GM21390 (cell line): ENCODE results near the gene CCDC87.
A peak's percentile ranks its signal among the peaks of the same experiment; 100 is the strongest.
"Not testable (repeated sequence)": the region's sequence is repeated elsewhere in the genome, so short reads cannot be mapped to it uniquely, and the experiment has no call there.

Experiments used
- ATAC-seq: cut with Tn5 transposase; IDR thresholded peaks from one replicate; pipeline ENCODE4 v1.9.1; 2021; ENCODE audit not compliant: unreplicated experiment

Gene CCDC87

DNA sequence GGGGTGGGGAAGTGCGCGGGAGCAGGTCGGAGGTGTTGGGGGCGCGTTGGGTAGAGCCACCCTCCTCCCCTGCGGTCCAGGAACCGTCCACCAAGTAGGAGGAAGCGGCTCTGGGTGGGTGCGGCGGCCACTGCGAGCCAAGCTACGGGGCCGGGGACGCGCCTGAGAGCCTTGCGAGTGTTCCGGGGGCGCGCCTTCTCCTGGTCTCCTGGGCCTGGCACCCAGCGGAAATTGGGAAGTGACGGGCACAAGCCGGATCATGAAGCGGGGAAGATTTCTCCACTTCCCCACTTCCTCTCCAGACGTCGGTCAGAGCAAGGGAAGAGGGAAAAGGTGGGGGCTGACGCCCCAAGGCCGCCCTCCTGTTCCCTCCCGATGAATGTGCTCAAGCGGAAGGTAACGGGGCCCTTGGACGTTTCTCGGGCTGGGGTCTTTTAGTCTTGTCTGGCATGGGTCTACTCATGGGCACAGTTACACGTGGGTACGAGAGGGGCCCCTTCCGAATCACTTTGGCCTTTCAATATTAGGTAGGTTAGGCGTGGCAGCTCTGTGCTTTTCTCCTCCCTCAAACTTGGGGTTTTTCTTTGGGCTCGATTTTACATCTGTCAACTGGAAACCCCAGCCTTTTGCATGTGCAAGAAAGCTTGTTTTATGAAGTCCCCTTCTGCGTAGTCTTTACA lies 24.4 kb upstream of the CCDC87 start:
- peak; percentile 10 for ATAC-seq

DNA sequence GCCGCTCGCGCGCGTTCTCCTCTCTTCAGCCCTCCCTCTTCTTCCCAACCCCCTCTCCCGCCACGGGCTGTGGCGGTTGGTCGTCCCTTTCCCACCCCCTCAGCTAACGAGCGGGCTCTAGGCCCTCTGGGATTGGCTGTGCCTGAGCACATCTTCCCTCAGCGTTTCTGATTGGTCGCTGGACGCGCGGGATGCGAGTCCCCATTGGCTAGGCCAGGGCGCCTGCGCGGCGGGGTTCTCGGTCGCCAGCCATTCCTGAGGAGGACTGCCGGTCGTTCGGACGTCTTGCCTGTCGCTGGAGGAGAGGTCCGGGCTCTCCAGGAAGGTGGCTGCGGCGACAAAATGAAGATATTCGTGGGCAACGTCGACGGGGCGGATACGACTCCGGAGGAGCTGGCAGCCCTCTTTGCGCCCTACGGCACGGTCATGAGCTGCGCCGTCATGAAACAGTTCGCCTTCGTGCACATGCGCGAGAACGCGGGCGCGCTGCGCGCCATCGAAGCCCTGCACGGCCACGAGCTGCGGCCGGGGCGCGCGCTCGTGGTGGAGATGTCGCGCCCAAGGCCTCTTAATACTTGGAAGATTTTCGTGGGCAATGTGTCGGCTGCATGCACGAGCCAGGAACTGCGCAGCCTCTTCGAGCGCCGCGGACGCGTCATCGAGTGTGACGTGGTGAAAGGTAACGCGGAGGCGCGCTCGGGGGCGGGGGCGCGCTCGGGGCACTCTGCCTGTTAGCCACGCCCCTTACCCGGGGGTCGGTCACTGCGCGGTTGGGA lies 23.7 kb upstream of the CCDC87 start, which contains the start of gene RBM14:
RBM14 (plus strand) TSS at position 252 of the 776 bp plus-strand sequence; CDS start at position 343, 91 bp downstream.
- ATAC-seq: peak; percentile 85

DNA sequence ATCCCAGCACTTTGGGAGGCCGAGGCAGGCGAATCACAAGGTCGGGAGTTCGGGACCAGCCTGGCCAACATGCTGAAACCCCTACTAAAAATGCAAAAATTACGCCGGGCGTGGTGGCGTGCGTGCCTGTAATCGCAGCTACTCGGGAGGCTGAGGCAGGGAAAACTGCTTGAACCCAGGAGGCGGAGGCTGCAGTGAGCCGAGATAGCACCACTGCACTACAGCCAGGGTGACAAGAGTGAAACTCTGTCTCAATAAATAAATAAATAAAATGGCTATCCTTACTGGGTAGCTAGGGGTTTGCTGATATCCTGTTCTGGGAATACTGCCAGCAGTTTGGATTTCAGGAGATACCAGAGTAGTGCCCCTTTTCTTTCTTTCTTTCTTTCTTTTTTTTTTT lies 21.2 kb upstream of the CCDC87 start:
- ATAC-seq: no peak

DNA sequence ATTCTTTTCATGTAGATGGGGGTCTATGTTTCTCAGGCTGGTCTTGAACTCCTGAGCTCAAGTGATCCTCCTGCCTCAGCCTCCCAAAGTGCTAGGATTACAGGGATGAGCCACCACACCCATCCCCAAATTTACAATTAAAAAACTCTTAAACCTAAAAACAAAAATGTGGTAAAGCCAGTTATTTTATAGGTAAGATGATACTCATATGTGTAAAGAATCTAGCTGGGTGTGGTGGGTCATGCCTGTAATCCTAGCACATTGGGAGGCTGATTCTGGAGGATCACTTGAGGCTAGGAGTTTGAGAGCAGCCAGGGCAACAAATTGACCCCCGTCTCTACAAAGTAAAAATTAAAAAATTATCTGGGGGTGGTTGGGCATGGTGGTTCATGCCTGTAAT lies 19.6 kb upstream of the CCDC87 start:
- no peak for ATAC-seq

DNA sequence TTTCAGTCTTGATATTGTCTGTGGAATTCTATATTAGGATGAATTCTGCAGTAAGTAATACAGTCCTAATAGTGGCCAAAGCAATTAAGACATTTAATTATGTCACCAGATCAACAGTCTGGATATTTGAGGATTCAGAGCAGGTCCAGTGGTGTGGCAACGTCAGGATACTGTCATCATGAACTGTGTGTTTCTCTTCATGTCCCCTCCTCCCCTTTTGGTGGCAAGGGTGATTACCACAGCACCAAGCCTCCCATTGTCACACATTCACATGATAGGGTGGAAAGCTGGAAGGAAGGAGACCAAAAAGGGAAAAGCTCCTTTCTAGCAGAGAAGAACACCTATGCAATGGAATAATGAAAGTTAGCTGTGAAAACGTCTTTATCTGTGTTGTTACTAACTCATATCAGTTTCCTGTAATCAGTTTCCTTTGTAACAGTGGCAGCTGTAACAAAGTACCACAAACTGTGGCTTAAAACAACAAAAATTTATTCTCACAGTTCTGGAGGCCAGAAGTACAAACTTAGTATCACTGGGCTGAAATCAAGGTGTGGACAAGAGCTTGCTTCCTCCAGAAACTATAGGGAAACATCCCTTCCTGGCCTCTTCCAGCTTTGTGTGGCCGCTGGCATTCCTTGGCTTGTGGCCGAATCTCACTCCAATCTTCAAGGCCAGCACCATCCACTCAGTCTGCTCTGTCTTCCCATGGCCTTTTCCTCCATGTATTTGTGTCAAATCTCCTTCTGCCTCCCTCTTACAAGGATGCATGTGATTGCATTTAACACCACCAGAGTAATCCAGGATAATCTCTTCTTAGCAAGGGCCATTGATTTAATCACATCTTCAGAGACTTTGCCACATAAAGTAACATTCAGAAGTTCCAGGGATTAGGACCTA lies 17.1 kb upstream of the CCDC87 start:
- no peak for ATAC-seq

DNA sequence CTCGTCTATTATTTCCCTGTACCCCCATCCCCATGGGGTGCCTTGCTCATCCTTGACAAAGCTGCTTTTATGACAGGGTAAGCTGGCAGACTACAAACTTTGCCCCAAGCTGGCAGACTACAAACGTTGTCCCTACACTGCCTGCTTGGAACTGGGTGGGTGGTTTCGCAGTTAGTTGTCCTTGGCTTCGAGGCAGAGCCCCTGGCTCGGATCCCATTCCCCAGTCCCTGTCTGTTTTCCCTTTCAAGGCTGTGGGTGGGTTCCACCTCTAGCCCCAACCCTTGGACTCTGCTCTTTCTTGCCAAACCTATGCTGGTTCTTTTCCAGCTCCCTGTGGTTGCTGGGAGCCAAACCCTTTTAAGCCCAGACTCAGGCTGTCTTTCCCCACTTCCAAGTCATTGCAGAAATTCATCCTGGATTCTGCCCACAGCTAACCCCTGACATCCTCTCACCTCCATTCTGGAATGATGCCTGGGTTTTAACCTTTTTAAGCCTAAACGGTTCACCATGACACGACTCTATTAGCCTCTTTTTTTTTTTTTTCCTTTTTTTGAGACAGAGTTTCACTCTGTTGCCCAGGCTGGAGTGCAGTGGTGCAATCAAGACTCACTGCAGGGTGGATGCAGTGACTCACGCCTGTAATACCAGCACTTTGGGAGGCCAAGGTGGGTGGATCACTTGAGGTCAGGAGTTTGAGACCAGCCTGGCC lies 14.4 kb upstream of the CCDC87 start:
- no peak for ATAC-seq

DNA sequence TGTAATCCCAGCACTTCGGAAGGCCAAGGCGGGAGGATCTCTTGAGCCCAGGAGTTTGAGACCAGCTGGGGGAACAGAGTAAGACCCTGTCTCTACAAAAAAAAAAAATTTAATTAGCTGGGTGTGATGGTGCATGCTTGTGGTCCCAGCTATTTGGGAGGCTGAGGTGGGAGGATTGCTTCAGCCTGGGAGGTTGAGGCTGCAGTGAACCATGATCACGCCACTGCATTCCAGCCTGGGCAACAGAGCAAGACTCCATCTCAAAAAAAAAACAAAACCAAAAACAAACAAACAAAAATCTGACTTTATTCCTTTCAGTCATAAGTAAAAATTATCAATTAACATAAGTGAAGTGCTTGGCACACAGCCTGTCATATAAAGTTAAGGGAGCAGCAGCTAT lies 13.7 kb upstream of the CCDC87 start:
- ATAC-seq: not testable (repeated sequence)

DNA sequence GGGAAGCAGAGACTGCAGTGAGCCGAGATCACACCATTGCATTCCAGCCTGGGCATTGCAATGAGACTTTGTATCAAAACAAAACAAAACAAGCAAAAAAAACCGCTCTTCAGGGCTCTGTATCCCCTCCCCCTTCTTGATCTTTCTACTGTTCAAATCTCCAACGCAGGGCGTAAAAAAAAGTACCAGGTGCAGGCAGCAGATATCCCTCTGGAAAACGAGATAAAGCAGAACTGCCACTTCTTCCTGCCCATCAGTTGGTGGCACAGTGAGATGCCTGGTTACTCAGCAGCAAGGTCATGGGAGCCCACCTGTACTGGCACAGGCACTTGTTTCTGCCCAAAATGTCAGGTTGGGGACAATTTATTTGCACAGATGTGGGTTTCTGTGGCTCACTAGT lies 11.3 kb upstream of the CCDC87 start:
- no peak for ATAC-seq

DNA sequence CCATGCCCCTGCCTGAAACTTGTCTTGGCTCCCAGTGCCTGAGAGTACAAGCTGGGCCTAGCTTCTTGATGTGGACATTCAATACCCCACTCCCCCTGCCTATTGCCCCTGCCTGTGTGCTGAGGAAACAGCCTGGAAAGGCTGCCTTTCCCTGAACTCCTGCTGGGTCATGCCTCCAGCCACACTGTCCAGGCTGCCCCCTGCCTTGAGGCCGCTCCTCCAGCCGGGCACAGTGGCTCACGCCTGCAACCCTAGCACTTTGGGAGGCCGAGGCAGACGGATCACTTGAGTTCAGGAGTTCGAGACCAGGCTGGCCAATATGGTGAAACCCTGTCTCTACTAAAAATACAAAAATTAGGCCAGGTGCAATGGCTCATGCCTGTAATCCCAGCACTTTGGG lies 10.2 kb upstream of the CCDC87 start:
- no peak for ATAC-seq

DNA sequence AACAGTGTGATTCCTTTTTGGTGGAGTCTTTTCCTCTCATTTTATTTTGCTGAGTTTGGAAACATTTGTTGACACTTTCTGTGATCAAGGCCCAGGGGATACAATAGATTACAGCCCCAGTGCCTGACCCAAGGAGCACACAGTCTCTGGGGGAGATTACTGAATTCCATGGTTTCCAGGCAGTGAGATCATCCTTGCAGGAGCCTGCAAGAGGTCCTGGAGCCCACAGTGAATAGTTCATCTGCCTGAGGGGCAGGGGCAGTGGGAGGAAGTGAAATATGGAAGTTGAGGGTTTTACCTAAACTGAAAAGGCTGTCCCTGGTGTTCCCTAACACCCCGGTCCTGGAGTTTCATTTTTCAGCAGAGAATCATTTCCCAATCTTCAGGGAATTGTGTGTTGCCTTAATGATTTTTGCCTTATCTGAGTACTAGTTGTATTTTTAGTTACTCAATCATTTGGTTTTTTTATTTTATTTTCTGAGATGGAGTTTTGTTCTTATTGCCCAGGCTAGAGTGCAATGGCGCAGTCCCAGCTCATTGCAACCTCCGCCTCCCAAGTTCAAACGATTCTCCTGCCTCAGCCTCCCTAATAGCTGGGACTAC lies 7.9 kb upstream of the CCDC87 start:
- no peak for ATAC-seq

DNA sequence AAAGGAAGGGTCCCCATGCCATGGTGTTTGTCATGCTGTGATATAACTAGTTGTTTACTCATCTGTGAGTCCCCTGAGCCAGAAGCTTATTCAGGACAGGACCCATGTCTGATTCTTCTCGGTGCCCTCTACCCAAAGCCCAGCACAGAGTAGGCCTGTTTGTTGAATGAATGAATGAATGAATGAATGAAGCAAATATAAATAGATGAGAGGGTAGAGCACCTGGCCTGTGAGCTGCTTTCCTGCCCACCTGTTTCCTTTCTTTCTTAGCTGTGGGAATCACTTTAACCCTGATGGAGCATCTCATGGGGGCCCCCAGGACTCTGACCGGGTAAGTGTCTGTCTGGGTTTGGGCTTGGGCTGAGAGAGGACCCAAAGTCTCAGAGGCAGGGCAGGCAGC lies 7.4 kb upstream of the CCDC87 start:
- no peak for ATAC-seq

DNA sequence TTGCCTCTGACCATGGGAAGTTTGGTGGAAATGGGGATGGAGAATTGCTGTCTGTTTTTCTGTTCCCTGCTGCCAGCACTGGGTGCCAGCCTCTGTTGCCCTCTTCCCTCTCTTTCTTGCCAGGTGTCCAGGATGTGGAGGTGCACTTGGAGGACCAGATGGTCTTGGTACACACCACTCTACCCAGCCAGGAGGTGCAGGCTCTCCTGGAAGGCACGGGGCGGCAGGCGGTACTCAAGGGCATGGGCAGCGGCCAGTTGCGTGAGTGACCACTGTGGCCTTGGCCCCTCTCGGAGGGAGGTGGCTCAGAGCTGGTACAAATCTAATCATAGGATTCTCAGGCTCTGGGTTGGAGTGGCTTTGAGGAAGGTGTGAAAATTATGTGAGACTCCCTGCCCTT lies 6.1 kb upstream of the CCDC87 start:
- ATAC-seq: no peak

DNA sequence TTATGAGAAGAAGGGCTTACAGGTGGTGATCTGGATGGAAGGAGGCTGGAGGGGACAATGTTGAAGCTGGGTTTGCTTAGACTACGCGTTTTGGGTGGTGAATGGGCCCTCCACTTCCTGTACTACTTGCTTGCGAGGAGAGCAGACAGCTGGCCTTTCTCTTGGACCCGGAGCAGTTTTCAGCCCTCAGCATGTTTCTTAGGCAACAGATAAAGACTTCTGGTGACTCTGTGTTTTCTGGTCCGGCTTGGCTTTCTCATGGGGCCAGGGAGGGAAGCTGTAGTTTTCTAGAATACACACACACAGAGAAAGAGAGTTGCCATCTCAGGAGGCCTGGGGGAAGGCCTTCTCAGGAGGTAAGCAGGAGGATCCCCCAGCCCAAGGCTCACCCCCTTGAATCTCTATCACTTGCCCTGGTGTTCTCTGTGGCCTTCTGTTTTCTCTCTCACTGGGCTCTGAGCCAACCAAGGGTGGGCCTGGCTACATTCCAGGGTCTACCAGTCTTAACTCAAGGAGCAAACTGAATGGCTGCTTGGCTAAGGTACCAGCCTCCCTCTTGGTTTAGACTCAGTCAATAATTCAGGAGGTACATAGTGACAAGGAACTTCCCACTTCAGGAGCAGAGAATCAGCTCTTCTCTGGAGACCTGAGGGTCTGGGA lies 2.5 kb upstream of the CCDC87 start:
- no peak for ATAC-seq

DNA sequence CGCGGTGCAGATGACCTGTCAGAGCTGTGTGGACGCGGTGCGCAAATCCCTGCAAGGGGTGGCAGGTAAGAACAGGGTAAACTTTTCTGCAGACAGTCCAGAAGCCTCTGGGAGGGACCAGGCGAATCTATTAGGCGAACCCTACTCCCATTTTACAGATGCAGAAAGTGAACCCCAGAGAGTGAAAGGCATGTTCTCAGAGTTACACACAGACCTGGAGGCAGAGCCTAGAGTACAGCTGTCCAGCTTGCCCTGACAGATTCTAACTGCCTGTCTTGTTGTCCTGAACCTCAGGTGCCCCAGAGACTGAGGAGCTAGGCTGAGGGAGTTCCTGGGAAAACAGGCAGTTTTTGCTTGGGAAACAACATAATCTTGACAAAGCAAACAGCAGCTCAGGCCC lies 787 bp upstream of the CCDC87 start:
- ATAC-seq: no peak

DNA sequence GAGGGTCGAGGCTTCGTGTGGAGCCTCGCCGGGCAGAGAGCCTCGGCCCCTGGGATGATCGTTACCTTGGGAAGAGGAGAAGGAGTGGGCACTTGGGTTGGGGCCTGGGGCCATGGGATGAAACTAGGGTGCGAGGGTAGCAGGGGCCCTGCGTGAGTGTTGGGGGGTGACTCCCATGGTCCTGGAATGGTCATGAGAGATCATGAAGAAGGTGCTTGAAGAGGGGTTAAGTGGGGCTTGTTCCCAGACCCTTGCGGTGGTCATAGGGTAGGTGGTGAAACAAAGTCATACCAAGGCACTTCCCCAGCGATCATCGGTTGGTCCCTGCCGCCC lies 406 bp upstream of the CCDC87 start:
- ATAC-seq: peak; percentile 4

DNA sequence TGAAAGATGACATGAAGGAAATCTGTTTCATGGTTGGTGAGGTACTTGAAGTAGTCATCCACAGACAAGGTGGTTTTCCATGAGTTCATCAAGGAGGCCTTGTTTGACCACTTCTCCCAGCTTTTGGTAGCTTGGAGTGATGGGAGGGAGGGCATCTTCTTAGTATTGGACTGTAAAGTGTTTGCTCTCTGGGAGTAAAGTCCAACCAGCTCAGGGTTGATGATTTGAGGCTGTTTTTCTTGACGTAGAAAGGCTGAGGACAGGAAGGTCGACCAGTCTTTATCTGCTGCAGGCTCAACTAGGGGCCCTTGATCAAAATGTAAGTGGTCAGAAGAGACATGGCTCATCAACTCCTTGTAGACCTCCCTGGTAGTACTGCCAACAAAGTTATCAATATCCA lies 1.7 kb downstream of the CCDC87 start:
- no peak for ATAC-seq

DNA sequence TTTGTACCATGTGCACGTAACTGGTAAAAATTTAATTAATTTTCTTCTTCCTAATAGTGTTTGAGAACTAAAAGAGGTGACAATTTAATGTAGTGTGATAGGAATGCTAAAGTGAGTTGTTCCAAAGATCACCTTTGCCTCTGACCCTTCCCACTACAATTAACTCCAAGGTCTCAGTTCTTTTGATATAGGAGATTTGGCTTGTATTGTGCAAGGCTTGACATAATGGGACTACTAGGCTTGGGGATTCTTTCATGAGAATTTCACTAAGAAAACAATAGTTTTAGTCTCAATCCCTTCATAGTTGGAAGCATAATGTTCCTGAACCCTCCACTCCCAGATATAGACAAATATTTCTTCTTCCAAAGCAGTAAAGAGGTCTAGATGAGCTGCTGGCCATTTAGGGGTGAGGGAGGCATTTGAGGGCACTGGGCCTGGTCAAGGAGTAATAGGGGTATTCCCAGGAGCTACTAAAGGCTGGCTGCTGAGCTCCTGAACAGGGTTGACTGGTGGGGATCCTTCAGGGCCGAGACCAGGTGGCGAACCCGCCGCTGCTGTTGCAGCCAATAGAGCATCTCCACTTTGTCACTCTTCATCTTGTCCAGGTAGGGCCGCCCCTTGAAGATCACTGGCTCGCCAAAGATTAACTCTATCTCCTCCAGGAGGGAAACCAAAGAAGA lies 2.7 kb downstream of the CCDC87 start:
- ATAC-seq: no peak

DNA sequence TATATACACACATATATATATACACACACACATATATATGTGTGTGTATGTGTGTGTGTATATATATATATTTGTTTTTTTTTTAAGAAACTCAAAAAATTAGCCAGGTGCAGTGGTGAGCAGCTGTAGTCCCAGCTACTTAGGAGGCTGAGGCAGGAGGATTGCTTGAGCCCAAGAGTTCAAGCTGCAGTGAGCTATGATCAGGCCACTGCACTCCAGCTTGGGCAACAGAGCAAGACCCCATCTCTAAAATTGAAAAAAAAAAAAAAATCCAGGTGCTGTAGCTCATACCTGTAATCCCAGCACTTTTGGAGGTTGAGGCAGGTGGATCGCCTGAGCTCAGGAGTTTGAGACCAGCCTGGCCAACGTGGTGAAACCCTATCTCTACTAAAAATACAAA lies 3.5 kb downstream of the CCDC87 start:
- not testable (repeated sequence) for ATAC-seq

DNA sequence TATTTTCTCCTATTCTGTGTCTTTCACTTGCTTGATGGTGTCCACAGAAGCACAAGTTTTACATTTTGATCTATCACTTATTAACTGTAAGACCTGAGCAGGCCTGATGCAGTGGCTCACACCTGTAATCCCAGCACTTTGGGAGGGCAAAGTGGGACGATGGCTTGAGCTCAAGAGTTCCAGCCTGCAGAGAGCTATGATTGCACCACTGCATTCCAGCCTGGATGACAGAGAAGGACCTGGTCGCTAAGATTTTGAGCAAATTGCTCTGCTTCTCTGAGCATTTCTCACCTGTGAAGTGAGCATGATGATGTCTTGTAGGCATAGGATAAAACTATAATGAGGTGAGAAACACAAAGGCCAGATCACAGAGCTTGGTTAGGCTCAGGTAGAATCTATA lies 6.7 kb downstream of the CCDC87 start:
- ATAC-seq: no peak

DNA sequence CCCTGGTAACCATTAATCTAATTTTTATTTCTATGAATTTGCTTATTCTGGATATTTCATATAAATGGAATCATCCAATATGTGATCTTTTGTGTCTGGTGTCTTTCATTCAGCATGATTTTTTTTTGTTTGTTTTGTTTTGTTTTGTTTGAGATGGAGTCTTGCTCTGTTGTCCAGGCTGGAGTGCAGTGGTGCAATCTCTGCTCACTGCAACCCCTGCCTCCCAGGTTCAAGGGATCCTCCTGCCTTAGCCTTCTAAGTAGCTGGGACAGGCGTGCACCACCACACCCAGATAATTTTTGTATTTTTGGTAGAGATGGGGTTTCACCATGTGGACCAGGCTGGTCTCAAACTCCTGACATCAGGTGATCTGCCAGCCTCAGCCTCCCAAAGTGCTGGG lies 7.4 kb downstream of the CCDC87 start:
- not testable (repeated sequence) for ATAC-seq
